ENCODE measurements around the gene MYADML2.

DNA sequence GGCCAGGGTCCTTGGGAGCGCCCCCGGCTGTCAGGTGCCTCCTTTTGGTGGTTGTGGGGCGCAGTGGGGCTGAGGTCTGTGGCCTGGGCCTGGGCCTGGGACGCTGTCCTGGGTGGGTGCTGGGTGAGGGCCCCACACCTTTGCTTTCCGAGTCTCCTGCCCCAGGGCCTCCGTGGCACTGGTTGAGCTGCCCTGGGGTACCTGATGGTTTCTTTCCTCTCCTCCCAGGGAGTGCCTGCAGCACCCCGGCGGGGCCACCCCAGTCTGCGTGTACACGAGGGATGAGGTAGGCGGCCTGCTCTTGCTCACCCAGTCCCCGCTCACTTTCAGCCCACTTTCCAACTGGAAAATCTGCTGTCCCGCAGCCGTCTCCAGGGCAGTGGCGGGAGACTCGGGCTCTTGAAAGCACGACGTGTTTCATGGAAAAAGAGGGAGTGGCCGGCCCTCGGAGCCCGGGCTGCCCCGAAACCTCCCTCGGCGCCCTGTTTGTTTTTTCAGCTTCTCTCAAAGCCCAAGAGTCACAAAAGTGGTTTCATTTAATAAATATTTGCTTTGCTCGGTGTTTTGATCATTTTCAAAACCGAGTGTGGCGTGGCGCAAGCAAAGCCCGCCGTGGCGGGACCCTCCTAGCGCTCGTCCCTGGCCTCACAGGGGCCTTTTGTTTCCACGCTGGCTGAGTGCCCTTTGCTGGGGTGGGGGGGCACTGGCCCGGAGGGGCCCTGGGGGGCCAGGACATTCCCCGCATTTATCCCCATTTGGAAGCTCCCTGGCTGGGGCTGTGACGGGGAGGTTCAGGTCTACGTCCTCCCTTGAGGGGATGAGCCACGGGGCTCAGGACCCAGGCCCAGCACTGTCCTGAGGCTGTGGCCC is 47.8 kb upstream of the MYADML2 start:
- TF ChIP-seq CTCF (IDR thresholded peaks at IDR 0.05; ENCODE audit: low read depth, low read length) (no peak), EZH2phosphoT487 (IDR thresholded peaks at IDR 0.05; ENCODE audit: low read depth) (no peak)
